PC-3 (cell line): Measurements from ENCODE around the gene RAB11FIP4. TPM values are rescaled to one million over a fixed set of nuclear protein-coding genes. Genes with fewer than 3 reads are reported as not detected.
"Not testable (repeated sequence)": the region's sequence is repeated elsewhere in the genome, so short reads cannot be mapped to it uniquely, and the experiment has no call there.

Source experiments
- ATAC-seq: fragments of 200-7000 bp; cut with Tn5 transposase; 2 replicates; pipeline ENCODE4 v1.9.1; 2020; ENCODE audit warnings: mild to moderate bottlenecking, moderate library complexity
- BruUV-seq: library from RNA; stranded (reverse); fragments of 400-500 nt; replicated peaks from 2 replicates; lab custom pipeline; 2021; lab: Mats Ljungman, UMichigan
- CTCF ChIA-PET: fragments of 300-600 bp; sonication (Branson Sonifier 250); formaldehyde crosslinking; loops from one replicate; lab custom pipeline; 2022; ENCODE audit warnings: antibody characterized with exemption; lab: Charles Lee
- POLR2A ChIA-PET: fragments of 300-600 bp; sonication (Branson Sonifier 250); formaldehyde crosslinking; loops from one replicate; lab custom pipeline; 2022; ENCODE audit warnings: antibody characterized with exemption; ENCODE audit not compliant: unreplicated experiment; lab: Charles Lee
- DNase-seq: peaks from one replicate; pipeline ENCODE4 v3.0.0-alpha.2; 2015
- H2AFZ ChIP-seq: fragments of 300-600 bp; sonication (generic); 2 replicates; pipeline ENCODE4 v1.6.0; 2016; ENCODE audit warnings: antibody characterized with exemption, low read length
- H3F3A ChIP-seq: fragments of 300-600 bp; sonication (generic); one replicate; pipeline ENCODE4 v1.6.0; 2017; ENCODE audit warnings: antibody characterized with exemption, low read length, control low read depth, mild to moderate bottlenecking; ENCODE audit not compliant: unreplicated experiment
- H3K27ac ChIP-seq: fragments of 300-600 bp; sonication (generic); 2 replicates; pipeline ENCODE4 v1.5.1; 2016; ENCODE audit warnings: mild to moderate bottlenecking, low read length
- H3K27me3 ChIP-seq: fragments of 300-600 bp; sonication (generic); 2 replicates; pipeline ENCODE4 v1.6.1; 2016; ENCODE audit warnings: low read length, mixed read lengths
- H3K36me3 ChIP-seq: fragments of 300-600 bp; sonication (generic); 2 replicates; pipeline ENCODE4 v1.6.1; 2016; ENCODE audit warnings: low read depth, mixed run types, low read length, mixed read lengths
- H3K4me1 ChIP-seq: fragments of 300-600 bp; sonication (generic); 2 replicates; pipeline ENCODE4 v1.5.1; 2016; ENCODE audit warnings: low read length; ENCODE audit not compliant: insufficient read depth
- H3K4me2 ChIP-seq: fragments of 300-600 bp; sonication (generic); 2 replicates; pipeline ENCODE4 v1.6.0; 2016; ENCODE audit warnings: low read length
- H3K4me3 ChIP-seq: fragments of 300-600 bp; sonication (generic); 2 replicates; pipeline ENCODE4 v1.5.1; 2016; ENCODE audit warnings: mild to moderate bottlenecking, low read length, mixed read lengths
- H3K79me2 ChIP-seq: fragments of 300-600 bp; sonication (generic); 2 replicates; pipeline ENCODE4 v1.6.1; 2017; ENCODE audit warnings: low read length, mixed read lengths
- H3K9ac ChIP-seq: fragments of 300-600 bp; sonication (generic); 2 replicates; pipeline ENCODE4 v1.6.0; 2016; ENCODE audit warnings: mild to moderate bottlenecking, low read length
- H3K9me2 ChIP-seq: fragments of 300-600 bp; sonication (generic); replicated peaks from 2 replicates; pipeline ENCODE4 v1.6.1; 2016; ENCODE audit warnings: mixed run types, low read length, mixed read lengths
- H3K9me3 ChIP-seq: fragments of 300-600 bp; sonication (generic); 2 replicates; pipeline ENCODE4 v1.6.1; 2016; ENCODE audit warnings: low read length, mixed read lengths
- H4K20me1 ChIP-seq: fragments of 300-600 bp; sonication (generic); 2 replicates; pipeline ENCODE4 v1.6.1; 2016; ENCODE audit warnings: low read length, mixed read lengths
- EZH2 ChIP-seq: fragments of 300-600 bp; sonication (generic); IDR thresholded peaks from one replicate; pipeline ENCODE4 v1.6.1; 2017; ENCODE audit warnings: antibody characterized with exemption, mild to moderate bottlenecking, low read length; ENCODE audit not compliant: unreplicated experiment
- EZH2phosphoT487 ChIP-seq: fragments of 300-600 bp; sonication (generic); IDR thresholded peaks from 2 replicates; pipeline ENCODE4 v1.6.1; 2018; ENCODE audit warnings: mild to moderate bottlenecking, antibody characterized with exemption, low read length, borderline replicate concordance
- intact Hi-C: fragments of 100-400 bp; cut with micrococcal nuclease; formaldehyde crosslinking; loops from 2 replicates; pipeline ENCODE4 v1.9.0; 2023
- total RNA-seq: library from RNA; depleted of rRNA; stranded (reverse); fragments of >200 nt; gene quantifications from 2 replicates; pipeline ENCODE4 v1.2.3, GENCODE V29; 2014
- TF ChIP-seq, protein P1 (sequence below): fragments of 300-600 bp; sonication (generic); conservative IDR thresholded peaks from 2 replicates; pipeline ENCODE4 v1.5.1; 2017; ENCODE audit warnings: antibody characterized with exemption, low read depth, mild to moderate bottlenecking, low read length

Gene RAB11FIP4
- total RNA-seq, 1 experiment from 2014 or later: 4.2 TPM

DNA sequence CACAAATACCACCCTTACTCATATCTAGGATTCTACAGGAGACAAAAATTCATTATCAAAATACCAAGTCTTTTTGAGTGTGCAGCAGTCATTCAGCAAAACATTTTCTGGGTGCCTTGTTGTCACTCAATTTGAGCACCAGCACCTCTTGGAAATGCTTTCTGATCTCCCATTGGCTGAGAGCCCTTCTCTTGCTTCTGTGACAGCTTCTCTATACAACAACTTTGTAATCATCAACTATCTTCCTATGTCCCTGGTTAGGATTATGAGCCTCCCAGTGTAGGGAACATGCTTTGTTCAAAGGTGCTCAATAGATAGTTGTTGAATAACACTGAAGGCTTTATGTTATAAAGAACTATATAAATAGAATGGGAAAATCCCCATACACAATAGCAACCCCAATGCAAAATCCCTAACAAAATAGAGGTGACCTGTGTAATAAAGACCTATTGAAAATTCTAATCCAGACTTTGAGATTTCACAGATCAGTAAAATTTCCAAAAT, 10.3 kb upstream of the RAB11FIP4 start:
- H3K9me2 ChIP-seq: no peaks in the 10 kb centered on the region
- H3K4me2 ChIP-seq: no peak overlapping the region
- BruUV-seq: no TSS peak
- no peak overlapping the region for H3K4me3 ChIP-seq
- no peak for TF ChIP-seq EZH2phosphoT487
- TF ChIP-seq EZH2: no peak
- TF ChIP-seq, protein P1, sequence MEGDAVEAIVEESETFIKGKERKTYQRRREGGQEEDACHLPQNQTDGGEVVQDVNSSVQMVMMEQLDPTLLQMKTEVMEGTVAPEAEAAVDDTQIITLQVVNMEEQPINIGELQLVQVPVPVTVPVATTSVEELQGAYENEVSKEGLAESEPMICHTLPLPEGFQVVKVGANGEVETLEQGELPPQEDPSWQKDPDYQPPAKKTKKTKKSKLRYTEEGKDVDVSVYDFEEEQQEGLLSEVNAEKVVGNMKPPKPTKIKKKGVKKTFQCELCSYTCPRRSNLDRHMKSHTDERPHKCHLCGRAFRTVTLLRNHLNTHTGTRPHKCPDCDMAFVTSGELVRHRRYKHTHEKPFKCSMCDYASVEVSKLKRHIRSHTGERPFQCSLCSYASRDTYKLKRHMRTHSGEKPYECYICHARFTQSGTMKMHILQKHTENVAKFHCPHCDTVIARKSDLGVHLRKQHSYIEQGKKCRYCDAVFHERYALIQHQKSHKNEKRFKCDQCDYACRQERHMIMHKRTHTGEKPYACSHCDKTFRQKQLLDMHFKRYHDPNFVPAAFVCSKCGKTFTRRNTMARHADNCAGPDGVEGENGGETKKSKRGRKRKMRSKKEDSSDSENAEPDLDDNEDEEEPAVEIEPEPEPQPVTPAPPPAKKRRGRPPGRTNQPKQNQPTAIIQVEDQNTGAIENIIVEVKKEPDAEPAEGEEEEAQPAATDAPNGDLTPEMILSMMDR: no peak
- H3K9me3 ChIP-seq: no peaks in the 10 kb centered on the region
- H4K20me1 ChIP-seq: no peaks in the 10 kb centered on the region
- no peak overlapping the region for H2AFZ ChIP-seq
- no peaks in the 10 kb centered on the region for H3F3A ChIP-seq
- no peaks in the 10 kb centered on the region for H3K27me3 ChIP-seq
- no peak for DNase-seq
- no peaks in the 10 kb centered on the region for H3K36me3 ChIP-seq
- H3K4me1 ChIP-seq: no peaks in the 10 kb centered on the region
- intact Hi-C loops: no loop called here
- no peak for ATAC-seq
- H3K9ac ChIP-seq: no peak overlapping the region
- ChIA-PET POLR2A (no interaction called here), CTCF (no interaction called here)
- H3K27ac ChIP-seq: no peak overlapping the region
- no peaks in the 10 kb centered on the region for H3K79me2 ChIP-seq

DNA sequence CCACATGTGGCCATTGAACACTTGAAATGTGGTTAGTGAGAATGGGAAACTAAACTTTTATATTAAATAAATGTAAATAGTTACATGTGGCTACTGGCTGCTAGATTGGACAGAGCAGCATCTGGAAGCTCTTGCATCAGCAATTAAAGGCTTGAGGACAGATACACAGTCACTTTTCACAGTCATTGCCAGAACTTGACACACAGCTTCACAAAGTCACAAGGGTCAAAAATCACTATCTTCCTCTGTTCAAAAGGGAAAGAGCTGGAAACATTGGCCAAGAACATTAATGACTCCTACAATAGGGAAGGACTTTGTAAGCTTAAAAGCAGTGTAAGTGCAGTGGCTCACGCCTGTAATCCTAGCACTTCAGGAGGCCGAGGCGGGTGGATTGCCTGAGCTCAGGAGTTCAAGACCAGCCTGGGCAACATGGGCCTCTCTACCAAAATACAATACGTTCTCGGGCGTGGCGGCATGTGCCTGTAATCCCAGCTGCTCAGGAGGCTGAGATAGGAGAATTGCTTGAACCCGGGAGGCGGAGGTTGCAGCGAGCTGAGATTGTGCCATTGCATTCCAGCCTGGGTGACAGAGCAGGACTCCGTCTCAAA, 8.7 kb upstream of the RAB11FIP4 start:
- intact Hi-C loops, H3K9me3 ChIP-seq, POLR2A ChIA-PET, H3K4me3 ChIP-seq, H3K27me3 ChIP-seq, DNase-seq, BruUV-seq, ATAC-seq, H3K27ac ChIP-seq, H3K36me3 ChIP-seq, H4K20me1 ChIP-seq, CTCF ChIA-PET, H3K79me2 ChIP-seq, H3F3A ChIP-seq, H3K9ac ChIP-seq, H3K9me2 ChIP-seq, H3K4me1 ChIP-seq, H3K4me2 ChIP-seq, H2AFZ ChIP-seq: not testable (repeated sequence)

DNA sequence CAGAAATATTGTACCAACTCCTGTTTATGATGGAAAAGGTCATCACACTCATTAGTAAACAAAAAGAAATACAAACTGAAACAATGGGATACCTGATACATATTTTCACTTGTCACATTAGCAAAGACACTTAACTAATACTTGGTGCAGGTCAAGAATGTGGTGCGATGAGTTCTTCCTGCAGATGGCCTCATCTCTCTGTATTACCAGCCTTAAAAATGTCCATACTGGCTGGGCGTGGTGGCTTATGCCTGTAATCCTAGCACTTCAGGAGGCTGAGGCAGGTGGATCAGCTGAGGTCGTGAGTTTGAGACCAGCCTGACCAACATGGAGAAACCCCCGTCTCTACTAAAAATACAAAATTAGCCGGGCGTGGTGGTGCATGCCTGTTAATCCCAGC, 8.0 kb upstream of the RAB11FIP4 start:
- intact Hi-C loops, H3K4me1 ChIP-seq, H3K9me2 ChIP-seq, H4K20me1 ChIP-seq, DNase-seq, H3K4me2 ChIP-seq, ATAC-seq, CTCF ChIA-PET, H3K27me3 ChIP-seq, H3F3A ChIP-seq, H2AFZ ChIP-seq, H3K9ac ChIP-seq, H3K27ac ChIP-seq, H3K79me2 ChIP-seq, BruUV-seq, H3K4me3 ChIP-seq, POLR2A ChIA-PET, H3K36me3 ChIP-seq, H3K9me3 ChIP-seq: not testable (repeated sequence)
